Medulla oblongata (tissue), 1 donor: ENCODE measurements around the gene FADS6.

Source experiments
- DNase-seq: peaks from one replicate; pipeline ENCODE4 v3.0.0-alpha.2; 2015; ENCODE audit errors: extremely low spot score

Gene FADS6

GRCh38 chr17:74866198-74866835, 27.1 kb downstream of the FADS6 start:
- no peak for DNase-seq

- no peak for DNase-seq
These were observed 27.8 kb downstream of the FADS6 start for GRCh38 chr17:74865504-74866197.

- peak; percentile 85 for DNase-seq
These were observed 28.5 kb downstream of the FADS6 start for GRCh38 chr17:74864866-74865395.

GRCh38 chr17:74864297-74864865, 29.1 kb downstream of the FADS6 start:
- no peak for DNase-seq

GRCh38 chr17:74863420-74864296, 29.8 kb downstream of the FADS6 start:
- DNase-seq, result no peak

- DNase-seq, result no peak
These were observed 30.5 kb downstream of the FADS6 start for GRCh38 chr17:74862919-74863318.

GRCh38 chr17:74862108-74862901, 31.1 kb downstream of the FADS6 start:
- peak; percentile 88 for DNase-seq

- DNase-seq, result no peak
These were observed 31.7 kb downstream of the FADS6 start for GRCh38 chr17:74861662-74862107.

GRCh38 chr17:74860872-74861661, 32.4 kb downstream of the FADS6 start:
- no peak for DNase-seq

GRCh38 chr17:74860229-74860871, 33.1 kb downstream of the FADS6 start:
- no peak for DNase-seq

- no peak for DNase-seq
These were observed 33.8 kb downstream of the FADS6 start, which contains the start of gene GRIN2C for GRCh38 chr17:74859459-74860228. GRIN2C (minus strand) TSS chr17:74859885; CDS start chr17:74855092, 4,793 bp downstream.

GRCh38 chr17:74858672-74859458, 34.6 kb downstream of the FADS6 start:
- no peak for DNase-seq

GRCh38 chr17:74857191-74857590, 36.2 kb downstream of the FADS6 start:
- DNase-seq, result no peak

- no peak for DNase-seq
These were observed 37.3 kb downstream of the FADS6 start for GRCh38 chr17:74856112-74856511.

- no peak for DNase-seq
These were observed 38.1 kb downstream of the FADS6 start for GRCh38 chr17:74855323-74855722.

- DNase-seq, result no peak
These were observed 38.6 kb downstream of the FADS6 start for GRCh38 chr17:74854792-74855191.

GRCh38 chr17:74853669-74854068, 39.8 kb downstream of the FADS6 start:
- no peak for DNase-seq

GRCh38 chr17:74853048-74853397, 40.4 kb downstream of the FADS6 start:
- no peak for DNase-seq
